ENCODE measurements around the gene WNT7A. TPM values are rescaled to one million over a fixed set of nuclear protein-coding genes. Genes with fewer than 3 reads are reported as not detected.

Gene WNT7A
- total RNA-seq, 1 donor from 2014 or later: not detected

DNA sequence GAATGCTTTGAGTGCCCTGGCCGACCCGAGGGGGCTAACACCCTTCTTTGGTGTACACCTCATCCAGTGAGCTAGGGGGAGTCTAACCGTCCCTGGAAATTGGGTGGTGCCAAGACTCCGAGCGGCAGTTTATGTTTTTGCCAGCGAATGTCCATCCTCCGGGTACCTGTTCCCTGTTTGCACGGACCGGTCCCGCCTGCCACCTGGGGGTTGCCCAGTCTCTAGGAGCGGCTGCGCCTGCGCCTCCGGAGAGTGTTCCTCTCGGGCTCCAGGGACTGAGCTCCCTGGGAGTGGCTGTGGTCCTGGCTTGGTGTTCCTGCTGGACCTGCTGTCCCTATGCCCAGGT, 913 bp upstream of the WNT7A start:
- Mint-ChIP-seq H3K4me3 (ENCODE audit: unreplicated experiment) (no peak overlapping the region), H3K9me3 (ENCODE audit: unreplicated experiment) (peaks cover 5% of the 10 kb centered on the region), H3K27me3 (ENCODE audit: unreplicated experiment) (peaks cover 34% of the 10 kb centered on the region), H3K4me1 (ENCODE audit: low read depth, unreplicated experiment) (no peaks in the 10 kb centered on the region), H3K36me3 (ENCODE audit: unreplicated experiment) (peaks cover 3% of the 10 kb centered on the region), H3K27ac (ENCODE audit: unreplicated experiment) (no peak overlapping the region)
- no peak for TF ChIP-seq CTCF (IDR thresholded peaks at IDR 0.05; ENCODE audit: partially characterized antibody, unreplicated experiment)
- no peak for DNase-seq

- peaks cover 5% of the 10 kb centered on the region for H3K9me3 Mint-ChIP-seq (ENCODE audit: unreplicated experiment)
- DNase-seq: peak; percentile 37
- no peaks in the 10 kb centered on the region for H3K4me1 Mint-ChIP-seq (ENCODE audit: low read depth, unreplicated experiment)
- peaks cover 35% of the 10 kb centered on the region for H3K27me3 Mint-ChIP-seq (ENCODE audit: unreplicated experiment)
- H3K27ac Mint-ChIP-seq (ENCODE audit: unreplicated experiment): no peak overlapping the region
- no peak for TF ChIP-seq CTCF (IDR thresholded peaks at IDR 0.05; ENCODE audit: partially characterized antibody, unreplicated experiment)
- peak overlapping the region; percentile 80 for H3K4me3 Mint-ChIP-seq (ENCODE audit: unreplicated experiment)
- H3K36me3 Mint-ChIP-seq (ENCODE audit: unreplicated experiment): peaks cover 5% of the 10 kb centered on the region
These were observed 547 bp downstream of the WNT7A start for GRCh38 chr3:13879102-13879945.

- no peak for TF ChIP-seq CTCF (IDR thresholded peaks at IDR 0.05; ENCODE audit: partially characterized antibody, unreplicated experiment)
- peaks cover 33% of the 10 kb centered on the region for H3K27me3 Mint-ChIP-seq (ENCODE audit: unreplicated experiment)
- H3K4me3 Mint-ChIP-seq (ENCODE audit: unreplicated experiment): peak overlapping the region; percentile 80
- H3K36me3 Mint-ChIP-seq (ENCODE audit: unreplicated experiment): peaks cover 5% of the 10 kb centered on the region
- DNase-seq: peak; percentile 64
- no peaks in the 10 kb centered on the region for H3K4me1 Mint-ChIP-seq (ENCODE audit: low read depth, unreplicated experiment)
- H3K27ac Mint-ChIP-seq (ENCODE audit: unreplicated experiment): no peak overlapping the region
- peaks cover 5% of the 10 kb centered on the region for H3K9me3 Mint-ChIP-seq (ENCODE audit: unreplicated experiment)
These were observed 1.4 kb downstream of the WNT7A start for GRCh38 chr3:13878281-13879101.

DNA sequence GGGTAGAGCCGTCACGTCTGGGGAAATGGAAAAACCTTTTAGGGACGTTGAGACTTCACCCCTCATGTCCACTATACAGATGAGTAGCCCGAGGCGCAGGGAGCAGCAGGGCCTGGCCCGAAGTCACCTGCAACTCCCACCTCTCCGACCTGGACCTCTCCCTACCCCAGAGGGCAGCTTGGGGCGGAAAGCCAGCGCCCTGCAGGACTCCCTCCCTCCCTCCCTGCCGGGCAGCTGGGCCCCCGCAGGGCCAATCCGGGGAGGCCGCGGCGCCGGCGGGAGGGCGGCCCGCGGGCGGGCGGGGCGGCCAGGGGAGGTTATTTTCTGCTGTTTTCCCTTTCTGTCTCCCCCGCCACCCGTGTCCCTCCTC, 2.0 kb downstream of the WNT7A start:
- no peak for TF ChIP-seq CTCF (IDR thresholded peaks at IDR 0.05; ENCODE audit: partially characterized antibody, unreplicated experiment)
- no peaks in the 10 kb centered on the region for H3K4me1 Mint-ChIP-seq (ENCODE audit: low read depth, unreplicated experiment)
- H3K9me3 Mint-ChIP-seq (ENCODE audit: unreplicated experiment): peaks cover 5% of the 10 kb centered on the region
- H3K36me3 Mint-ChIP-seq (ENCODE audit: unreplicated experiment): peaks cover 5% of the 10 kb centered on the region
- no peak overlapping the region for H3K27ac Mint-ChIP-seq (ENCODE audit: unreplicated experiment)
- H3K27me3 Mint-ChIP-seq (ENCODE audit: unreplicated experiment): peaks cover 32% of the 10 kb centered on the region
- DNase-seq: peak; percentile 13
- peak overlapping the region; percentile 80 for H3K4me3 Mint-ChIP-seq (ENCODE audit: unreplicated experiment)
